CD4-positive, alpha-beta memory T cell (primary cell): ENCODE measurements around the gene GJA5. TPM values are rescaled to one million over a fixed set of nuclear protein-coding genes. Genes with fewer than 3 reads are reported as not detected.

ENCODE experiments used
- CTCF ChIA-PET: fragments of 350-600 bp; sonication (Branson Sonifier 250); formaldehyde crosslinking; loops from one replicate; lab custom pipeline; 2021; ENCODE audit warnings: inconsistent platforms; ENCODE audit not compliant: partially characterized antibody; lab: Charles Lee
- POLR2A ChIA-PET: fragments of 350-600 bp; sonication (Branson Sonifier 250); formaldehyde crosslinking; loops from one replicate; lab custom pipeline; 2021; ENCODE audit not compliant: partially characterized antibody; lab: Charles Lee
- DNase-seq, 5 donors: peaks; one replicate each; pipeline versions ENCODE4 v3.0.0 to v3.0.0-alpha.2; 2020 to 2022; ENCODE audit warnings: mixed read lengths in 1 of 5
- H3K27ac ChIP-seq: one replicate; pipeline ENCODE4 v1.7.0; 2013; ENCODE audit warnings: low read depth, low read length
- H3K27me3 ChIP-seq: 2 replicates; pipeline ENCODE4 v1.7.0; 2013; ENCODE audit warnings: mild to moderate bottlenecking, low read length, moderate library complexity; ENCODE audit not compliant: insufficient read depth
- H3K36me3 ChIP-seq: 2 replicates; pipeline ENCODE4 v1.7.0; 2013; ENCODE audit warnings: mild to moderate bottlenecking, low read length, moderate library complexity; ENCODE audit not compliant: insufficient read depth
- H3K4me1 ChIP-seq: 2 replicates; pipeline ENCODE4 v1.7.0; 2013; ENCODE audit warnings: mild to moderate bottlenecking, low read length, moderate library complexity; ENCODE audit not compliant: insufficient read depth
- H3K4me3 ChIP-seq, 2 donors: one replicate each; pipeline ENCODE4 v1.7.0; 2013; ENCODE audit warnings: low read length in 2 of 2, mild to moderate bottlenecking in 1 of 2
- H3K9me3 ChIP-seq, 2 donors: one replicate each; pipeline ENCODE4 v1.7.0; 2013; ENCODE audit warnings: low read length in 2 of 2, control low read depth in 1 of 2; ENCODE audit not compliant: control insufficient read depth in 1 of 2
- H3K27ac Mint-ChIP-seq, 7 donors: one replicate each; pipeline ENCODE4 v1.8.0; 2020 to 2021; ENCODE audit warnings: mixed read lengths in 7 of 7, mild to moderate bottlenecking in 6 of 7, inconsistent platforms in 3 of 7, moderate library complexity in 3 of 7
- H3K27me3 Mint-ChIP-seq, 2 donors: one replicate each; pipeline ENCODE4 v1.8.0; 2020 to 2021; ENCODE audit warnings: mixed read lengths in 2 of 2
- H3K36me3 Mint-ChIP-seq, 2 donors: one replicate each; pipeline ENCODE4 v1.8.0; 2020 to 2021; ENCODE audit warnings: mixed read lengths in 2 of 2, inconsistent platforms in 1 of 2, mild to moderate bottlenecking in 1 of 2
- H3K4me1 Mint-ChIP-seq, 4 donors: one replicate each; pipeline ENCODE4 v1.8.0; 2020 to 2021; ENCODE audit warnings: mixed read lengths in 4 of 4, mild to moderate bottlenecking in 1 of 4
- H3K4me3 Mint-ChIP-seq, 8 donors: one replicate each; pipeline ENCODE4 v1.8.0; 2020 to 2021; ENCODE audit warnings: mixed read lengths in 8 of 8, mild to moderate bottlenecking in 7 of 8, moderate library complexity in 6 of 8, inconsistent platforms in 3 of 8
- H3K9me3 Mint-ChIP-seq, 8 donors: one replicate each; pipeline ENCODE4 v1.8.0; 2020 to 2021; ENCODE audit warnings: mixed read lengths in 8 of 8, mild to moderate bottlenecking in 5 of 8, inconsistent platforms in 3 of 8, moderate library complexity in 1 of 8
- intact Hi-C: fragments of 100-400 bp; cut with micrococcal nuclease; formaldehyde crosslinking; loops from one replicate; pipeline ENCODE4 v1.15.1; 2023
- polyA plus RNA-seq, 2 donors: library from polyadenylated mRNA; unstranded; fragments of 300-500 nt; fragmentation: Illumina TruSeq; gene quantifications; one replicate each; pipeline ENCODE4 v1.2.3, GENCODE V29; 2021
- total RNA-seq, 2 experiments: library from RNA; stranded (reverse); gene quantifications; one replicate each; pipeline ENCODE4 v1.2.3, GENCODE V29; 2021

The GJA5 gene
- total and polyA plus RNA-seq, 4 experiments from 2014 or later: not detected

DNA sequence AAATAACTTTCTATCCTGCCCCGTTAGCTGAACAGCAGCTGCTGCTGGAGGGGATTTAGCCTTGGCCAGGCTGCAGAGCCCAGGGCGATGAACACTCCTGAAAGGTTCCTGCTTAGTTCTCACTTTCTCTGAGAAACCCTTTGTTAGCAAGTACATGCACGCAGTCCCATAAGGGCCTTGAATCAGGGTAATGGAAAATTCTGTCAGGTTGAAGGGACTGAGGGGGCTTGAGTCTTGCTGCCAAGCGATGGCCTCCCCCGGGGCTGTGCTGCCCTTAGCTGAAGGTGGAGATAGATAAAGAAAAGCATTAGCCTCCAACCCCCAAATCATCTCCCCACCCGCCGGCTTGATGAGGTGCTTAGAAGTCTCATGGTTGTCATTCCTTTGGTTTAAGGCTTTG lies 7.9 kb downstream of the GJA5 start:
- Histone ChIP-seq H3K27ac (no peak overlapping the region), H3K4me1 (no peaks in the 10 kb centered on the region), H3K27me3 (no peaks in the 10 kb centered on the region), H3K9me3 (no peaks in the 10 kb centered on the region), H3K4me3 (no peak overlapping the region), H3K36me3 (no peaks in the 10 kb centered on the region)
- peaks cover 0 to 2% of the 10 kb centered on the region in 2 donors for H3K27me3 Mint-ChIP-seq
- ChIA-PET CTCF (no interaction called here), POLR2A (no interaction called here)
- H3K36me3 Mint-ChIP-seq: no peaks in the 10 kb centered on the region
- intact Hi-C loops: no loop called here
- H3K27ac Mint-ChIP-seq: no peak overlapping the region
- no peak overlapping the region for H3K4me3 Mint-ChIP-seq
- no peaks in the 10 kb centered on the region for H3K4me1 Mint-ChIP-seq
- DNase-seq: no peak
- no peaks in the 10 kb centered on the region for H3K9me3 Mint-ChIP-seq

DNA sequence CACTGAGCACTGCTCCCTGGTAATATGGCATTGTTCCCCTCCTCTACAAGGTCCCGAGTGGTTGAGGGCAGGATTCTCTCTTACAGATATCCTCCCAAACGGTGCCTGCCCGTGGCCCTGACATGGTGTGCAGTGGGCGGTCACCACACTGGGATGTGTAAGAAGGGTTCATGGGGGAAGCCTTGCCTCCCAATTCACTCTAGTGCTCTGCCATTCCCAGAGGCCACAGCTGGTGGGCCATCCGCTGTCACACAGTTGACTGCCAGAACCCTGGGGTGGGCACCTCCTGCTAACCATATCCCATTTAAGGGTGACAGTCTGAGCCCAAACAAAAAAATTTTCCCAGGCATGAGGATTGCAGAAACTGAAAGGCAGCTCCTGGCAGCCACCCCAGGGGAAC lies 9.1 kb downstream of the GJA5 start:
- Histone ChIP-seq H3K9me3 (no peaks in the 10 kb centered on the region), H3K27ac (no peak overlapping the region), H3K27me3 (no peaks in the 10 kb centered on the region), H3K4me3 (no peak overlapping the region), H3K4me1 (no peaks in the 10 kb centered on the region), H3K36me3 (no peaks in the 10 kb centered on the region)
- Mint-ChIP-seq H3K9me3 (no peaks in the 10 kb centered on the region), H3K4me1 (no peaks in the 10 kb centered on the region), H3K27ac (peak overlapping the region in 1 of 7 donors; percentile 38), H3K27me3 (peaks cover 0 to 2% of the 10 kb centered on the region in 2 donors), H3K36me3 (no peaks in the 10 kb centered on the region), H3K4me3 (no peak overlapping the region)
- intact Hi-C loops: no loop called here
- ChIA-PET CTCF (no interaction called here), POLR2A (interaction anchor here (1.3 kb wide), 1 partner anchor 11 kb away, joined by 3 read pairs; no protein-coding TSS in a partner anchor)
- DNase-seq: no peak

DNA sequence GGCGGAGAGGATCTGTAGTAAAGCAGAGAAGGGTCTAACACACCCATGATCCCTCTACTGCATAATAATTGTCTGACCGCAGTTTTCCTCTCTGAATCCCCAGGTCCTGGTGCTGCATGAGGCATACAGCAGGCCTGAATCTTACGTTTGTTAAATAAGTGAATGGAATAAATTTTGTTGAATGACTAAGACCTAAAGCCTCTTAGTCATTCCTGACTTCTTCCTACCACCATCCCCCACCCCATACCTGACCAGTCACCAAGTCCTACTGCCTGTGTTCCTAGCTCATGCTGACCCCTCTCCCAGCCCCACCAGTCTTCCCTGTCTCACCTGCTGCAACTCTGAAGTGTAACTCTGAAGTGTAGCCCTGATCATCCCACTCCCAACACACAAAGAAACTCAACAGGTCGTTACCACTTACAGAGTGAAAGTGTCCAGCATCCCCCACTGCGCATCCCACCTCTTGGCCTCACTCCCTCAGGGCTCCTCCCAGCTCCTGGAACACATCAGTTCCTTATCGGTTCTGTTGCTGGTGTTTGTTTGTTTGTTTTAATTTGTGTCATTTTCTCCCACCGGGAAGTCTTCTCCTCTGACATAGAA lies 9.7 kb downstream of the GJA5 start:
- ChIA-PET POLR2A (interaction anchor here (1.3 kb wide), 1 partner anchor 12 kb away, joined by 3 read pairs; no protein-coding TSS in a partner anchor), CTCF (no interaction called here)
- H3K36me3 ChIP-seq: no peaks in the 10 kb centered on the region
- Mint-ChIP-seq H3K27me3 (peaks cover 0 to 2% of the 10 kb centered on the region in 2 donors), H3K4me3 (no peak overlapping the region), H3K27ac (peak overlapping the region in 1 of 7 donors; percentile 38), H3K4me1 (no peaks in the 10 kb centered on the region), H3K9me3 (no peaks in the 10 kb centered on the region), H3K36me3 (no peaks in the 10 kb centered on the region)
- H3K4me3 ChIP-seq: no peak overlapping the region
- H3K27me3 ChIP-seq: no peaks in the 10 kb centered on the region
- H3K9me3 ChIP-seq: no peaks in the 10 kb centered on the region
- no peaks in the 10 kb centered on the region for H3K4me1 ChIP-seq
- no peak overlapping the region for H3K27ac ChIP-seq
- no peak for DNase-seq
- intact Hi-C loops: no loop called here

GRCh38 chr1:147749792-147750191 lies 10.6 kb downstream of the GJA5 start:
- CTCF ChIA-PET: no interaction called here
- no peaks in the 10 kb centered on the region for H3K36me3 Mint-ChIP-seq

DNA sequence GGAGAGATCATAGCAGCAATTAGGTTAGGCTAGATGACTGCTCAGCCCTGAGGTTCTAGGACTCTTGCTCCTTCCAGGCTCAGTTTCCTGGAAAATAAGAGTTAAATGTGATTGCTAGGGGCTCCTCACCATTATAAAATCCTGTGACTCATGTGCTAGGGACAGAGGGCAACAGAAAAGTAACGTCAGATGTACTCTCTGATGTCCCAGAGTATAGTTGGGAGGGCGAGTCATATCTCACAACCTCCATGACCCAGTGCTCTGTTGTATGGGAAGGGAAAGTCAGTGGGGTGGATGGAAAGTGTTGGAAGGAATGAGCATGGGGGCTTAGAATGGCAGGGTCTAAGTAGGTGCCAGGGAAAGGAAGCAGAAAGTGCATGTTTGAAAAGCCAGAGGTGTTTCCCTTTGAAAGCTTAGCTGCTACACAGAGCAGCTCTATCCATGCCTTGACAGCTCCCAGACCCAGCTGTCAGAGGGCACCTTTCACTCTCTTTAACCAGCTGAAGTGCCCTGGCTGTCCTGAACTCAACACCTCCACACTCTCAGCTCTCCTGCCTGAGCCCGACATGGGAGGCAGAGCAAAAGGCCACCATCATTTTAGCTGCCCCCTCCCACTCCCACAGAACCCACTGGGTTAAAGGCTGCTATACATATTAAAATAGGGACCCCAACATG lies 11.6 kb downstream of the GJA5 start:
- Mint-ChIP-seq H3K36me3 (no peaks in the 10 kb centered on the region), H3K27me3 (peaks cover 0 to 5% of the 10 kb centered on the region in 2 donors), H3K4me3 (no peak overlapping the region), H3K9me3 (no peaks in the 10 kb centered on the region), H3K4me1 (no peaks in the 10 kb centered on the region), H3K27ac (no peak overlapping the region)
- H3K27ac ChIP-seq: no peak overlapping the region
- CTCF ChIA-PET: no interaction called here
- H3K36me3 ChIP-seq: no peaks in the 10 kb centered on the region
- H3K9me3 ChIP-seq: no peaks in the 10 kb centered on the region
- DNase-seq: no peak
- H3K4me1 ChIP-seq: no peaks in the 10 kb centered on the region
- no peaks in the 10 kb centered on the region for H3K27me3 ChIP-seq
- no peak overlapping the region for H3K4me3 ChIP-seq
- intact Hi-C loops: loop anchor here (1.0 kb wide), 1 partner anchor 32 kb away; no protein-coding TSS in a partner anchor
- POLR2A ChIA-PET: no interaction called here

More at GRCh38 chr1:147749792-147750191, 10.6 kb downstream of the GJA5 start:
- H3K27ac Mint-ChIP-seq: no peak overlapping the region
- no peak overlapping the region for H3K27ac ChIP-seq
- H3K4me3 Mint-ChIP-seq: no peak overlapping the region
- POLR2A ChIA-PET: no interaction called here
- H3K27me3 Mint-ChIP-seq: peaks cover 0 to 2% of the 10 kb centered on the region in 2 donors
- no peak overlapping the region for H3K4me3 ChIP-seq
- no peaks in the 10 kb centered on the region for H3K9me3 ChIP-seq
- no peaks in the 10 kb centered on the region for H3K4me1 ChIP-seq
- no peaks in the 10 kb centered on the region for H3K27me3 ChIP-seq
- H3K4me1 Mint-ChIP-seq: no peaks in the 10 kb centered on the region
- no peak for DNase-seq
- H3K9me3 Mint-ChIP-seq: no peaks in the 10 kb centered on the region
- H3K36me3 ChIP-seq: no peaks in the 10 kb centered on the region
- intact Hi-C loops: no loop called here

DNA sequence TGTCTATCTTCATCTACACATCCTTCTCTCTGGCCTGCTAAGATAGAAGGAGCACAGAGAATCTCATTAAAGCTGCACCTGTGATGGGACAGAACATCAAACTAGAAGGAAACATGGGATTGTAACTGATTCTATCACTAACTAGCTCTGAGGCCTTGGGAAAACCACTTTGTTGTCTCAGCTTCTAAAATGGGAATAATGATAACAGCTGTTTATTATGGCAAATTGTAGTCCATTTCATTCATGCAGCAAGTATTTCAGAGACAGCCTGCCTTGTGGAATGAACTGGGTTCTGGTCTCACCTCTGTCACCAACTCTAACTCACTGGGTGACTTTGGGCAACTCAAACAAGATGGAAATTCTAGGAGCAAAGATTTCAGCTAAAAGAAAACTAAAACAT lies 12.4 kb downstream of the GJA5 start:
- ChIA-PET CTCF (no interaction called here), POLR2A (no interaction called here)

GRCh38 chr1:147745271-147745670 lies 15.1 kb downstream of the GJA5 start:
- no peak overlapping the region for H3K27ac Mint-ChIP-seq
- no peaks in the 10 kb centered on the region for H3K27me3 ChIP-seq
- POLR2A ChIA-PET: no interaction called here
- H3K27ac ChIP-seq: no peak overlapping the region
- H3K9me3 Mint-ChIP-seq: no peaks in the 10 kb centered on the region
- no peaks in the 10 kb centered on the region for H3K9me3 ChIP-seq
- peaks cover 0 to 5% of the 10 kb centered on the region in 2 donors for H3K27me3 Mint-ChIP-seq
- CTCF ChIA-PET: no interaction called here
- no peak for DNase-seq
- H3K4me3 ChIP-seq: no peak overlapping the region
- no peaks in the 10 kb centered on the region for H3K4me1 Mint-ChIP-seq
- no peaks in the 10 kb centered on the region for H3K4me1 ChIP-seq
- no peak overlapping the region for H3K4me3 Mint-ChIP-seq
- no peaks in the 10 kb centered on the region for H3K36me3 Mint-ChIP-seq
- intact Hi-C loops: no loop called here
- H3K36me3 ChIP-seq: no peaks in the 10 kb centered on the region

More for the DNA sequence above, 12.4 kb downstream of the GJA5 start:
- no peaks in the 10 kb centered on the region for H3K4me1 Mint-ChIP-seq
- DNase-seq: no peak
- Histone ChIP-seq H3K36me3 (no peaks in the 10 kb centered on the region), H3K27ac (no peak overlapping the region), H3K27me3 (no peaks in the 10 kb centered on the region), H3K4me1 (no peaks in the 10 kb centered on the region), H3K4me3 (no peak overlapping the region), H3K9me3 (no peaks in the 10 kb centered on the region)
- no peaks in the 10 kb centered on the region for H3K9me3 Mint-ChIP-seq
- peaks cover 0 to 5% of the 10 kb centered on the region in 2 donors for H3K27me3 Mint-ChIP-seq
- H3K4me3 Mint-ChIP-seq: no peak overlapping the region
- intact Hi-C loops: loop anchor here (1.0 kb wide), 1 partner anchor 31 kb away; no protein-coding TSS in a partner anchor
- peak overlapping the region in 1 of 7 donors; percentile 5 for H3K27ac Mint-ChIP-seq
- H3K36me3 Mint-ChIP-seq: no peaks in the 10 kb centered on the region
